Fibroblast of skin of right biceps (primary cell): Measurements from ENCODE around the gene DNASE1L3.

ENCODE experiments used
- DNase-seq: peaks from one replicate; pipeline ENCODE4 v3.0.0-alpha.2; 2013

DNASE1L3 gene

GRCh38 chr3:58177747-58178527, 32.8 kb downstream of the DNASE1L3 start:
- DNase-seq: peak; percentile 80

- no peak for DNase-seq
Measured at GRCh38 chr3:58176827-58177489, 33.8 kb downstream of the DNASE1L3 start.

- no peak for DNase-seq
Measured at GRCh38 chr3:58176185-58176530, 34.6 kb downstream of the DNASE1L3 start.

DNA sequence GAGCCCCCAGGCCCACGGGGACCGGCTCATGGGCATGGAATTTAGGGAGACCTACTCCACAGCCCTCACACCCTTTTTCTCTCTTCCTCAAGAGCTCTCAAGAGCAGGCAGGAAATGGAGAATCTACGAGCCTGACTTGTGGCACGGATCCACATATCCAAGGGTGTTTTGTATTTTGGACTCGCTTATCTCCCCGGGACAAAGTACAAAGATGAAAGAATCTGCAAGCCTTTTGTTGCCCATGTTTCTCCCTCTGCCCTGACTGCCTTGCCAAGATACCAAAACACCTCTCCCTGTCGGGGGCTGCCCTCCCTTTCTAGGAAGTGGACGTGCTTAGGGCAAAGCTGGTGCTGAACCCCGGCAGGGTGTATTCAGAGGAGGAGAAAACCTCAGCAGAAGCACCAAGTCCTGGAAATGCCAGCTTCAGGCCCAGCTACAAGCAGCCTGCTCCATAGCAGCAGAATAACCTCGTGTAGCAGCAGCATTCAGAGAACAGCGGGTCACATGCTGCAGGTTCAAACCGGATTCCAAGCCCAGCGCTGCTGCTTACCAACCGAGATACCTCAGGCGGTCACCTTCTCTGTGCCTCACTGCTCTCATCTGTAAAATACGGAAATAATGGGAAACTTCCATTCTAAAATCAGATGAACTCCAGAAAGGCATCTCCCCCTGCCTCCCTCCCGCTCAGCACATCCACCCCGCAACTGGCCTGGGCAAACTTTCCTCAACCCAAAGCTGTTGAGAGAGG, 35.2 kb downstream of the DNASE1L3 start:
- DNase-seq: peak; percentile 47

- no peak for DNase-seq
Measured at GRCh38 chr3:58175187-58175436, 35.7 kb downstream of the DNASE1L3 start.

- peak; percentile 38 for DNase-seq
Measured at GRCh38 chr3:58173669-58174398, 36.9 kb downstream of the DNASE1L3 start.

DNA sequence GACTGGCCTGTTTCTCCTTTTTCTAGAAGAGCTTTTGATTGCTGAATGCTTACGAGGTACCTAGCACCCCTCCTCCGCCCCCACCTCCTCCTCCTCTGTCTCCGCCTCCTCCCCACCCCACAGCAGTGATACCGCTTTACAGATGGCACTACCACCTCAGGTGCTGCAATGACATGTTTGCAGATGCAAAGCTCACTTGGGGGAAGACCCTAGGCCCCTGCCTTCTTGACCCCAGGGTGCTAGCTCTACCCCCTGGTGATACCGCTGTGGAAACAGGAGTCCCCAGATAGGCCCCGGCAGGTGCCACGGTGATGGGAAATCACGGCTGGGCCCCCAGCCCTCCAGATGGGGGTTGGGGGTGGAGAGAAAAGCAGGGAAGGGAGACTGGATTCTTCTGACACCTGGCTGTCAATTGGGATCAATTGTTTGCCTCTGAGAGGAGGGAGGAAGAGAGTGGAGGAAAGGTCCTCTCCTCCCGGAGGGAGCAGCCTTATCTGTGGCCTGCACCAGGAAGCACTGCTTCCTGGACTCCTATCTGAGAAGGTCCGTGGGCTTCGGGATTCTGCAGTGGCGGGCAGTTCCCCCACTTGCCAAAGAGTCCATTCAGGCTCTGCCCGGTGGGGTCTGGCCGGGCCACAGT, 37.6 kb downstream of the DNASE1L3 start:
- DNase-seq: no peak

DNA sequence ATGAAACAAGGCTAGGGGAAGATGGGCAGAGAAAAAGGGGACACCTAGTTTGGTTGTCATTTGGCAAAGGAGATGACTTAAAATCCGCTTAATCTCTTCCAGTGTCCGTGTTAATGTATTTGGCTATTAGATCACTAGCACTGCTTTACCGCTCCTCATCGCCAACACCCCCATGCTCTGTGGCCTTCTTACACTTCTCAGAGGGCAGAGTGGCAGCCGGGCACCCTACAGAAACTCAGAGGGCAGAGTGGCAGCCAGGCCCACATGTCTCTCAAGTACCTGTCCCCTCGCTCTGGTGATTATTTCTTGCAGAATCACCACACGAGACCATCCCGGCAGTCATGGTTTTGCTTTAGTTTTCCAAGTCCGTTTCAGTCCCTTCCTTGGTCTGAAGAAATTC, 39.6 kb downstream of the DNASE1L3 start:
- no peak for DNase-seq

GRCh38 chr3:58170376-58170775, 40.4 kb downstream of the DNASE1L3 start:
- DNase-seq: no peak

DNA sequence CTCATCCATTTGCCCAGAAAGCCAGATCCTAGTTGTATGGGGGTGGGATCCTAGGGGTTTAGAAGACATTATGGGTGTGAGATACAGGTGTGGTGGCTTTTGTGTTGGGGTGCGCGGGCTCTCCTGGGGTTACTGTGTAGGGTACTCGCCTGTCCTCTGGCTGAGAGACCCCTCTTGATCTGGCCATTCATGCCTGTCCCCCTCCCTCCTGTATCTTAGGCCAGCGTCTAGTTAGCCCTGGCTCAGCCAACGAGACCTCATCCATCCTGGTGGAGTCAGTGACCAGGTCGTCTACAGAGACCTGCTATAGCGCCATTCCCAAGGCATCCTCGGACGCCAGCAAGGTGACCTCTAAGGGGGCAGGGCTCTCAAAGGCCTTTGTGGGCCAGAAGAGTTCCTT, 41.4 kb downstream of the DNASE1L3 start:
- DNase-seq: no peak

DNA sequence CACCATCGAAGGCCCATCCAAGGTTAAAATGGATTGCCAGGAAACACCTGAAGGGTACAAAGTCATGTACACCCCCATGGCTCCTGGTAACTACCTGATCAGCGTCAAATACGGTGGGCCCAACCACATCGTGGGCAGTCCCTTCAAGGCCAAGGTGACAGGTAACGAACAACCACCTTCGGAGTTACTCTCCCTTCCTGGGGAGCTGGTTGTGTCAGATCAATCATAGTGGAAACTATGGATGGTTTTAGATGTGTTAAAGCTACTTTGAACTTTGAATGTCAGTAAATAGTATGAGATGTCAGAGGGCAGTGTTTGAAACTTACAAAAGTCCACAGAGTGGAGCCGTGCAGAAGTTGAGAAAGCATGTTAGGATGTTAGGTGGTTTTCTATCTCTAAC, 42.3 kb downstream of the DNASE1L3 start:
- no peak for DNase-seq

DNA sequence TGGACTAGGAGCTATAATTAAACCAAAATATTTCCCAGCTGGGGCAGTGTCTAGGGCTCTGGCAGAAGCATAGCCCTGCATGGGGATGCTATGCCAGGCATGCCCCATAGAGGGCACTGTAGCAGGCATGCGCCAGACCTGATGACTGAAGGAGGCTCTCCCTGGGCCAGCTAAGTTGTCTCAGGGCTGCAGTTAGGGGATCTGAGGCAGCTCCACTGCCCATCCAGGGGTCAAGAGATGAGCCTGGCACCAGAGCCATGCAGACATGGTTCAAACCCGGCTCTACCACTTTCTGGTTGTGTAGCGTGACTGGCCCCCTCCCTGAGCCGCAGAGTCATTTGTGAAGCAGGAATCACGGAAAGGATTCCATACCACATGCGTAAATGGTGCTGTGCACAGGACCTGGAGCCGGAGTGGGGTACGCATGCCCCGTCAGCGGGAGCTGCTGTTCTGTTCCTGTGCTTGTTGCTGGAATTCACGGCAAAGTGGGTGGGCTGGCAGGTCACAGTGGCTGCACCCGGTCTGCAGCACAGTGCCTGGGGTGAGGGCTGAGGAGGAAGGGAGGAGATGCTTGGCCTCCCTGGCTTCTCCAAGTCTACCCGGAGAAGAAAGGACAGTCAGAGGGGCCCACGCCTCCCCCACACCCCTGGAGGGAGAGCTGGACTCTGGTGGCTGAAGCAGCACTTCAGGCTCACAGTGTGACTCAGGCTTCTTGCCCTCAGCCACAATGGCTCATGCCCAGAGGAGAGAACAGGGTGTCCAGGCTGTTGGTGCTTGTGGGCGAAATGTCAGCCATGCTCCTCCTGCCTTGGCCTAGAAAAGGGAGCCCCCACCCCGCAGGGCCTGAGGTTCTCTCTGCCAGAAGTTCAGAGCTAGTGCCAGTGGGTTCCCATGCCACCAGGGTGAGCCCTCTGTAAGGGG, 43.1 kb downstream of the DNASE1L3 start:
- peak; percentile 50 for DNase-seq

DNA sequence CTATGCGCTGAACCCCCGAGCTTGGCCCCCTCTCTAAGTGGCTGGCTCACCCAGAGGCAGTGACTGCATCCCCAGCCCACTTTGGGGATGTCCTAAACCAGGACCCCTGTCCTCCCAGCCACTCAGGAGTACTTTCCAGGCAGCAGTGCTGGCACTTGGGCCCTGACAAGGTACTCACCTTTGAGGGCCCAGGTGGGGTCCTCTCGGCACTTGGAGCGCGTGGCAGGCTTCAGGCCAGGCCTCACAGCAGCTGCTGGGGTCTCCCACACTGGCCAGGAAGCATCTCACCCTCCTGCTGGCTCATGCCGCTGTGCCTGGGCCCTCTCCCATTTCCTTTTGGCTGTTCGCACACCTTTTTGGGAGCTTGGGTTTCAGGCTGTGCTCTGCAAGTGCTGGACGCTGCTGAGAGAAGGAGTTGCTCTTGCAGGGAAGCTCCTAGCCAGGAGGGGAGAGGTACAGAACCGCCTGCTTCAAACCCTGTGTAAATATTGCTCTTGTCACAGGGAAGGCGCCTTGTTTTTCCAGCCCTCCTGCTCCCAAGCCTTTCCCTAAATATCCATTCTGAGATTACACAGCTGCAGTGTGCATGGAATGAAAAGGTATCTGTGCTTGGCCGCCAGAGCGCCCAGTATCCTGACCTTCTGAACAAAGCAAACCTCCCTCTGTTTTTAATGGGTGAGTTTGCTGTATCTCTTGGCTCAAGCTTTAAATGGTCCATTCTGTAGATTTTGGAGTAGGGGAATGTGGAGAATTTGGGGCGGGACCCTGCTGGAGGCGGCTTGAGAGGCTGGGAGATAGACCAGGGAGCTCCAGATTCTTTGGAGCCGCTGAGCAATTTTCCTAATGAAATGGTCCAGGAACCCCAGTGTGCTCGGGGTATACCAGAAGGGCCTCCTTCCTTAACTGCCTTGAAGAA, 45.6 kb downstream of the DNASE1L3 start:
- peak; percentile 31 for DNase-seq

DNA sequence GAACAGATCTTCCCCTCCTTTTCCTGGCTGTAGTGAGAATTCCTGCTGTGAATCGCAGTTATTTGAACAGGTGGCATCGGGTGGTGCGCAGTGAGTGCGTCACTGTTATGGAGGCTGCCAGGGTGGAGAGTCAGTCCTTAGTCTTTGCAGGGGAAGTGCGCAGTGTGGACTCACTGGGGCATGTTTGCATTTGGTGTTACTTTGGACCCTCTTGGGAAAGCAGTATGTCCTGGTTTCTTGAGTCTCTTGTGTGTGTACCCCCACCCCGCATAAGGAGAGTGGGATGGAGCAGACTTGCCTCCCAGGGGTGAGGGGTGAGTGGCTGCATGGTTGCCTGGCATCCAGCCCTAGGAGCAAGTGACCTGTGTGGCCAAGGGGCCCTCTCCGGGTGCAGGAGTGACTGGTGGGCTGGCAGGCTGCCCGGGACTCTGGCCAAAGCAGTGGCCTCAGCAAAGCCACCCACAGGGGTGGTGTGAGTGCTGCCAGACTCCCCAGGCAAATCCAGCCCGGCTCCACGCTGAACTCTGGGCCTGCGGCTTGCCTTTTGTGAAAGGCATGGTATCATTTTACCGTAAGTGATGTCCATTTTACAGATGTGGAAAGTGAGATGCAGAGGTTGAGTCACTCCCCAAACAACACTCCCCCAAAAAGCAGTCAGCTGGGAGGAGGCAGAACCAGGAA, 46.4 kb downstream of the DNASE1L3 start:
- no peak for DNase-seq

DNA sequence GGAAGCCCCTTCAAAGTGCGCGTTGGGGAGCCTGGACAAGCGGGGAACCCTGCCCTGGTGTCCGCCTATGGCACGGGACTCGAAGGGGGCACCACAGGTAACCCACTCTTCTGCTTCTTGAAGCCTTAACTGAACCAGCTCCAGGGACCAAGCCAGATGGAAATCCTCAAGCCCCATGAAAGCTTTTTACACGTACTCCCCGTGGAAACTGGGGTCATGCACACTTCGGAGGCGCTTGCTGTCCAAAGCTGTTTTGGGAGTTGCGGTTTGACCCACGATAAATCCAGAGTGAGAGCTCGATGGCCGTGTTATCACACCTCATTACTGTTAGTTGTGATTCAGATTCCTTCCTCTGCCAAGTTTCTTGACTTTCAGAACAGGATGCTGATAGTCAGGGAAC, 47.5 kb downstream of the DNASE1L3 start:
- no peak for DNase-seq

GRCh38 chr3:58161435-58162398, 49.1 kb downstream of the DNASE1L3 start:
- DNase-seq: peak; percentile 95

GRCh38 chr3:58160399-58160798, 50.4 kb downstream of the DNASE1L3 start:
- no peak for DNase-seq

DNA sequence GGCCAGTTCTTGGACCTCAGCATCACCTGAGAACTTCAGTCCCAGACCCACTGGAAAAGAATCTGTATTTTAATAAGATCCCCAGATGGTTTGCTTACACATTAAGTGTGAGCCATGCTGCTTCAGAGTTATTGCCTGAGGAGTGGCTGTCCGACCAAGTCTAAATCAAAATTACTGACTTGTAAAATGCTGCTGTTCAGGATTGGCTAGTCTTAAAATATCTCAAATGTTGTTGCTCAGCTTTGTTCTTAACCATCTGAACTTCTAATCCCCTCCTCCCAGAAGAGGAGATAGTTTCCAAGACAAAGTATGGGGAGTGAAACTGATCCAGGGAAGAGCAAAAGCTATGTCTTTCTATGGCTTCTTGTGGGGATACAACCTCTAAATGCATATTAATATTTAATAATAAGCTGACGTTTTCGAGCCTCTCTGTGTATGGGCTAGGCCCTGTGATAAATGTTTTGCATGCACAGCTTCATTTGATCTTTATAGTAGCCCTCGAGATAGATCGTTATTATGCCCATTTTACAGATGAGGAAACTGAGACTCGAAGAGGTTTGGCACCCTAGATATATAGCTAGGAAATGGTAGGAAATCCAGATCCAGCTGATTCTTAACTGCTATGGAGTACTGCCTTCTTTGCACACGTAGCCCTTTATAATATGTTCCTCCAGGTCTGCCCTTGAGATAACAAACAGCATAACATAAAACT, 52.2 kb downstream of the DNASE1L3 start:
- no peak for DNase-seq
